Uterus (tissue), 2 donors: Measurements from ENCODE around the gene PI16.

Experiments used
- POLR2A ChIP-seq, 2 donors: fragments of 450-650 bp; IDR thresholded peaks; one replicate each; pipeline ENCODE4 v1.6.1; 2016; ENCODE audit warnings: antibody characterized with exemption in 2 of 2, mild to moderate bottlenecking in 1 of 2, moderate library complexity in 1 of 2
- TF ChIP-seq, protein P1 (sequence below), 4 experiments: fragments of 200-600 bp in 2 of 4; fragments of 450-650 bp in 2 of 4; sonication (generic) in 2 of 4; IDR thresholded peaks; one replicate each; pipeline ENCODE4 v1.5.1; 2016 to 2019; ENCODE audit warnings: antibody characterized with exemption in 4 of 4, mild to moderate bottlenecking in 2 of 4, moderate library complexity in 1 of 4

- TF ChIP-seq, protein P1, sequence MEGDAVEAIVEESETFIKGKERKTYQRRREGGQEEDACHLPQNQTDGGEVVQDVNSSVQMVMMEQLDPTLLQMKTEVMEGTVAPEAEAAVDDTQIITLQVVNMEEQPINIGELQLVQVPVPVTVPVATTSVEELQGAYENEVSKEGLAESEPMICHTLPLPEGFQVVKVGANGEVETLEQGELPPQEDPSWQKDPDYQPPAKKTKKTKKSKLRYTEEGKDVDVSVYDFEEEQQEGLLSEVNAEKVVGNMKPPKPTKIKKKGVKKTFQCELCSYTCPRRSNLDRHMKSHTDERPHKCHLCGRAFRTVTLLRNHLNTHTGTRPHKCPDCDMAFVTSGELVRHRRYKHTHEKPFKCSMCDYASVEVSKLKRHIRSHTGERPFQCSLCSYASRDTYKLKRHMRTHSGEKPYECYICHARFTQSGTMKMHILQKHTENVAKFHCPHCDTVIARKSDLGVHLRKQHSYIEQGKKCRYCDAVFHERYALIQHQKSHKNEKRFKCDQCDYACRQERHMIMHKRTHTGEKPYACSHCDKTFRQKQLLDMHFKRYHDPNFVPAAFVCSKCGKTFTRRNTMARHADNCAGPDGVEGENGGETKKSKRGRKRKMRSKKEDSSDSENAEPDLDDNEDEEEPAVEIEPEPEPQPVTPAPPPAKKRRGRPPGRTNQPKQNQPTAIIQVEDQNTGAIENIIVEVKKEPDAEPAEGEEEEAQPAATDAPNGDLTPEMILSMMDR (IDR thresholded peaks at IDR 0.05) = no peak
- TF ChIP-seq POLR2A (IDR thresholded peaks at IDR 0.05) = no peak
These were observed 41.5 kb upstream of the PI16 start for GRCh38 chr6:36913082-36913481.
